Mammary epithelial cell (primary cell): ENCODE data around the gene MT1M.

Experiments
- EZH2 ChIP-seq: IDR thresholded peaks from 2 replicates; pipeline ENCODE4 v1.6.1; 2012; ENCODE audit warnings: low read length, inconsistent platforms, borderline replicate concordance
- TF ChIP-seq, protein P1 (sequence below), 2 donors: IDR thresholded peaks in 1 of 2; conservative IDR thresholded peaks in 1 of 2; 2 replicates each; pipeline ENCODE4 v1.5.1; 2011 to 2012; ENCODE audit warnings: inconsistent platforms in 2 of 2, low read length in 2 of 2, mild to moderate bottlenecking in 2 of 2, control low read depth in 1 of 2, low read depth in 1 of 2; ENCODE audit not compliant: insufficient read depth in 1 of 2; ENCODE audit errors: extremely low read depth in 1 of 2

DNA sequence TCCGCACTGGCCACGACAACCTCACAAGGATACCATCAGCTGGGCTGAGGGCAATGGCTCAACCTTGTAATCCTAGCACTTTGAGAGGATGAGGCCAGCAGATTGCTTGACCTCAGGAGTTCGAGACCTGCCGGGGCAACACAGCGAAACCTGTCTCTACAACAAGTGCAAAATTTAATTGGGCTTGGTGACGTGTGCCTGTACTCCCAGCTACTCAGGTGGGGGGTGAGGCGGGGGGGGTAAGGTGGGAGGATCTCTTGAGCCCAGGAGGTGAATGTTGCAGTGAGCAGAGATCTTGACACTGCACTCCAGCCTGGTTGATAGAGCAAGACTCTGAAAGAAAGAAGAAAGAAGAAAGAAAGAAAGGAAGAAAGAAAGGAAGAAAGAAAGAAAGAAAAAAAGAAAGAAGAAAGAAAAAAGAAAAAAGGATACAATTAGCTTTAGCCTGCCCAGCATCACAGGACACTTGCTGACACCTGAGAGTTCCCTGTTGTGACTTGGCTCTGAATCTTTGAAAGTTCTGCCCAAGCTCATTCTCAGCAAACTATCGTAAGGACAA lies 12.0 kb upstream of the MT1M start:
- no peak for TF ChIP-seq EZH2
- TF ChIP-seq, protein P1, sequence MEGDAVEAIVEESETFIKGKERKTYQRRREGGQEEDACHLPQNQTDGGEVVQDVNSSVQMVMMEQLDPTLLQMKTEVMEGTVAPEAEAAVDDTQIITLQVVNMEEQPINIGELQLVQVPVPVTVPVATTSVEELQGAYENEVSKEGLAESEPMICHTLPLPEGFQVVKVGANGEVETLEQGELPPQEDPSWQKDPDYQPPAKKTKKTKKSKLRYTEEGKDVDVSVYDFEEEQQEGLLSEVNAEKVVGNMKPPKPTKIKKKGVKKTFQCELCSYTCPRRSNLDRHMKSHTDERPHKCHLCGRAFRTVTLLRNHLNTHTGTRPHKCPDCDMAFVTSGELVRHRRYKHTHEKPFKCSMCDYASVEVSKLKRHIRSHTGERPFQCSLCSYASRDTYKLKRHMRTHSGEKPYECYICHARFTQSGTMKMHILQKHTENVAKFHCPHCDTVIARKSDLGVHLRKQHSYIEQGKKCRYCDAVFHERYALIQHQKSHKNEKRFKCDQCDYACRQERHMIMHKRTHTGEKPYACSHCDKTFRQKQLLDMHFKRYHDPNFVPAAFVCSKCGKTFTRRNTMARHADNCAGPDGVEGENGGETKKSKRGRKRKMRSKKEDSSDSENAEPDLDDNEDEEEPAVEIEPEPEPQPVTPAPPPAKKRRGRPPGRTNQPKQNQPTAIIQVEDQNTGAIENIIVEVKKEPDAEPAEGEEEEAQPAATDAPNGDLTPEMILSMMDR (conservative IDR thresholded peaks at IDR 0.05 in 1 of 2, IDR thresholded peaks at IDR 0.05 in 1 of 2; ENCODE audit: extremely low read depth in 1 of 2, insufficient read depth in 1 of 2, low read depth in 1 of 2, low read length in 2 of 2) = no peak
